NOMO-1 (cell line): Measurements from ENCODE around the gene NOXO1.
A peak's percentile ranks its signal among the peaks of the same experiment; 100 is the strongest.
"Not testable (repeated sequence)": the region's sequence is repeated elsewhere in the genome, so short reads cannot be mapped to it uniquely, and the experiment has no call there.

Experiments
- DNase-seq, 2 experiments: peaks; one replicate each; lab custom pipeline; 2025; ENCODE audit not compliant: unreplicated experiment in 2 of 2; lab: John Stamatoyannopoulos, UW

The NOXO1 gene

GRCh38 chr16:2013527-2013926, 32.3 kb upstream of the NOXO1 start:
- DNase-seq = no peak

- DNase-seq = not testable (repeated sequence)
Measured at GRCh38 chr16:2011726-2012125, 30.5 kb upstream of the NOXO1 start.

GRCh38 chr16:2009791-2010510, 28.7 kb upstream of the NOXO1 start, which contains the start of gene ZNF598:
TSS of gene ZNF598 (minus strand) at chr16:2009821.
- peak; percentile 65 to 80 for DNase-seq

GRCh38 chr16:2009164-2009711, 28.0 kb upstream of the NOXO1 start:
- DNase-seq = no peak

- DNase-seq = peak; percentile 24 to 41
Measured at GRCh38 chr16:2008631-2009163, 27.4 kb upstream of the NOXO1 start.

- peak; percentile 16 to 27 for DNase-seq
Measured at GRCh38 chr16:2008009-2008526, 26.8 kb upstream of the NOXO1 start.

GRCh38 chr16:2007081-2007836, 26.0 kb upstream of the NOXO1 start:
- DNase-seq = no peak

- DNase-seq = no peak
Measured at GRCh38 chr16:2006317-2006716, 25.0 kb upstream of the NOXO1 start.

GRCh38 chr16:2005646-2006045, 24.4 kb upstream of the NOXO1 start:
- DNase-seq = no peak

GRCh38 chr16:2004795-2005517, 23.7 kb upstream of the NOXO1 start:
- DNase-seq = no peak

GRCh38 chr16:2003827-2004641, 22.8 kb upstream of the NOXO1 start:
- DNase-seq = peak; percentile 77 to 83

GRCh38 chr16:2003231-2003826, 22.1 kb upstream of the NOXO1 start:
- no peak for DNase-seq

- no peak for DNase-seq
Measured at GRCh38 chr16:2002406-2003230, 21.3 kb upstream of the NOXO1 start.

- no peak for DNase-seq
Measured at GRCh38 chr16:2001456-2002355, 20.4 kb upstream of the NOXO1 start.

GRCh38 chr16:2001035-2001434, 19.8 kb upstream of the NOXO1 start:
- DNase-seq = no peak

- DNase-seq = no peak
Measured at GRCh38 chr16:1999866-2000514, 18.7 kb upstream of the NOXO1 start.
